IPS-18c (cell line): Measurements from ENCODE around the gene TPRN.
"Not testable (repeated sequence)": the region's sequence is repeated elsewhere in the genome, so short reads cannot be mapped to it uniquely, and the experiment has no call there.

ENCODE experiments used
- H3K4me3 ChIP-seq: 2 replicates; pipeline ENCODE4 v1.7.0; 2013; ENCODE audit warnings: low read depth, mild to moderate bottlenecking, low read length, moderate library complexity; ENCODE audit not compliant: insufficient read depth
- H3K9me3 ChIP-seq: one replicate; pipeline ENCODE4 v1.6.1; 2013; ENCODE audit warnings: mild to moderate bottlenecking, low read length, moderate library complexity; ENCODE audit not compliant: control insufficient read depth, insufficient read depth

TPRN gene

GRCh38 chr9:137200311-137201204, at the start of gene TPRN:
TSS of gene TPRN (minus strand) at chr9:137200741. CDS start at chr9:137200711, 30 bp downstream.
- H3K9me3 ChIP-seq: no peaks in the 10 kb centered on the region
- peak within 1 kb of the TSS; percentile 84 for H3K4me3 ChIP-seq

GRCh38 chr9:137247916-137248175, 47.3 kb upstream of the TPRN start:
- Histone ChIP-seq H3K4me3 (no peak overlapping the region), H3K9me3 (peaks cover 2% of the 10 kb centered on the region)

- peaks cover 2% of the 10 kb centered on the region for H3K9me3 ChIP-seq
These were observed 46.8 kb upstream of the TPRN start for GRCh38 chr9:137247135-137247915.

DNA sequence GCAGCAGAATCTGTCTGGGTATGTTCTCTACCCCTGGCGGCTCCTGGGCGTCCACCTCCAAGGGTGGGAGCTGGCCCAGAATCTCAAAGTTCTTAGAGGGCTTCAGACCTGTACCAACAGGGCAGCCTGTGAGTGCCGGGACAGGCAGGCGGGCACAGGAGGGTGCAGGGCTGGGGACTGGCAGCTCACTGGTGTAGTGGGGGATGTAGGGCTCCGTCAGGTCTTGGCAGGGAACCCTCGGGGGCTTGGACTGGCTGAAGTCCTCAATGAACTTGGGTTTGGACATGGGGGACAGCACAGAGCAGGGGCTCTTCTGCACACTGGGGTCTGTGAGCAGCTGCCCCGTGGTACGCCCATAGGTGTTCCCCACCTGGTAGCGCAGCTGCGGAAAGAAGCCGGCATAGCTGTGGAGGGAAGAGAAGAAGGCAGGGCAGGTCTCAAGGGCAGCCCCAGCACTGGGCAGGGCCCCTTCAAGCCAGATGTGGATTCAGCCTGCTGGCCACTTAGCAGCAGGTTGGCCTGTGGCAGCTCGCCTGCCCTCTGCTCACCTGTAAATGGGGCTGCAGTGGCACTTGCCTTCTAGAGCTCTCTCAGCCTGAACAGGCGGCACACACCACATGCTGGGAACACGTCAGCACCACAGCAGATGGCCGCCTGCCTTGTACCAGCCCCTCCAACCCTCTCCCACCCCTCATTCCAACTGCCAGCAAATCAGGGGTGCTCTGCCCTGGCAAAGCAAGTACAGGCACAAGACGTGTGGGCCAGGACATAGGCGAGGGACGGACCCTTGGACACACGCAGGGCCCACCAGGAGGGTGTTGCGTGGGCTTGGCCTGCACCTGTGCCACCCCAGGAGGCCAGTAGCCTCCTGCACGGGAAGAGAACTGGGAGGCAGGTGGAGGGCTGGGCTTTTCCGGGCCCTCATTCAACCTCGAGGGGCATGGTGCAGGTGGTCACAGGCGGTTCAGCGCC, 45.2 kb upstream of the TPRN start:
- Histone ChIP-seq H3K4me3 (no peak overlapping the region), H3K9me3 (peaks cover 2% of the 10 kb centered on the region)

More at GRCh38 chr9:137247135-137247915, 46.8 kb upstream of the TPRN start:
- no peak overlapping the region for H3K4me3 ChIP-seq

DNA sequence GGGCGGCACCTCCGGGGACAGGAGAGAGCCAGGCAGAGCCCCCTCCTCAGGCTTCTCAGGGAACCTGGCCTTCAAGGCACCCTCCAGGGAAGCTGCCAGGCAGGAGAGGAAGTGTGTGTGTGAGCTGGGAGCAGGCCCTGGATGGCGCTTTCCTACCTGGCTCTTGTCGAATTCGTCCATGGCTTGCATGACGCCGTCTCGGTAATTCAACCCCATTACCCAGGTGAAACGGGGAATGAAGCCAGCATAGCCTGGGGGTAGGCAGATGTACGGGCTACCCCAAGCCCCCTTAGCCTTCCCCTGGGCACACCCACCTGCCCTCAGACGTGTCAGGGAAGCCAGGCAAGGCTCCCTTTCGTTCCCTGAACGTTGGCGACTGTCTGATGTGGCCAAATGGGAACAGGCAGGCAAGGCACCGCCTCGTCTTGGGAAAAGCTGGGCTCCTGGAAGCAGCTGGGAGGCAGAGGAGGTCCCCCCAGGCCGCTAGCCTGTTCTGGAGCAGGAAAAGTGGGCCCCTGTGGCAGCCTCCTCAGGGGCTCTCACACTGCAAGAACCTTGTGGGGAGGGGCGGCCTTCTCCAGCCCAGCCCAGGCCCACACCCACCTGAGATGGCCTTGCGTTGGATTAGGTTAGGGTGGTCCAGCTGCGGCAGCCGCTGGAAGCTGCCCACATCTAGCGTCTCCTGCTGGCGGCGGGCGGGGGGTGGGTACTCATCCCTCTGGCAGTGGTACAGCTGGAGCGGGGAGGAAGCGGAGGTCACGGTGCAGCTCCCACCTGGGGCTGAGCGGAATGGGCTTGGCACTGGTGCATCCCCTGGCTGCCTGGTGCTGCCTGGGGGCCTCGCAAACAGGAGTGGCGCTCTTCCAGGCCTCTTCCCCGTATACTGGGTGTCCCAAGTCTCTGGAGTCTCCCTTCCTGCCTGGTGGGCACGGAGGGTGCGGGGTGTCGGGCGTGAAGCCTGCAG, 44.2 kb upstream of the TPRN start:
- Histone ChIP-seq H3K9me3 (peaks cover 2% of the 10 kb centered on the region), H3K4me3 (no peak overlapping the region)

DNA sequence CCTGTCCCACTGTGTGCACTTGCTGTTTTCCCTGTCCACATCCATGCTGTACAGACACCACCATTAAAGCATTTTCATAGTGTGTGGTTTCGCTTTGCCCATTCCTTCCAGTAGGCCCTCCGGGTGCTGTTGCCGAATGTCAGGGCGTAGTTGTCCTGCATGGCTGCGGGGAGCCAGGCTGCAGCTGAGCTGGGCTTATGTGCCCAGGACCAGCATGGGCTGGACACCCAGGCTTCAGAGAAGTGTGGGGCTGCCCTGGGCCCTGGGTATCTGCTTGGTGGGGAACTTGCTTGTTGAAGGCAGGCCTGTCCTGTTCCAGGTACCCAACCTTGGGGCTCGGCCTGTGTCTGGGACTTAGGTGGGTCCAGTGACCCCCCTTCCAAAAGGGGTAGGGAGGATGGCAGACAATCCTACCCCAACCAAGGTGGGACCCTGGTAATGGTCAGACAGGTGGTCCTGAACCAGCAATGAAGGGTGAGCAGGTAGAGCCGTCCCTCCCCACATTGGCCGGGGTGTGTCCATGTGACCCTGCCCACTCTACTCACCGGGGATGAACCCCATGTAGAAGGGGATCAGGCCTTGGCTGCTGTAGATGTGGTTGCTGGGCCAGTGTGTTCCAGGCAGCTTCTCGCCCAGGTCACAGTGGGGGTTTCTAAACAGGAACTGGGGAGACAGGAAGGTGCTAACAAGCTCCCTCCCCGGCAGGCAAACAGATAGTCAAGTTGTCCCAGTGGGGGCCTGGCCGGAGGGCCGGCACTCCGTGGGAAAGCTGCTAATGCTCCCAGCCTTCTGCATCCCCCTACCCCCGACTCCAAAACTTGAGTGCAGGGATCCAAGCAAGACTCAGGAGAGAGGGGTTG, 43.3 kb upstream of the TPRN start:
- Histone ChIP-seq H3K4me3 (no peak overlapping the region), H3K9me3 (peaks cover 2% of the 10 kb centered on the region)

DNA sequence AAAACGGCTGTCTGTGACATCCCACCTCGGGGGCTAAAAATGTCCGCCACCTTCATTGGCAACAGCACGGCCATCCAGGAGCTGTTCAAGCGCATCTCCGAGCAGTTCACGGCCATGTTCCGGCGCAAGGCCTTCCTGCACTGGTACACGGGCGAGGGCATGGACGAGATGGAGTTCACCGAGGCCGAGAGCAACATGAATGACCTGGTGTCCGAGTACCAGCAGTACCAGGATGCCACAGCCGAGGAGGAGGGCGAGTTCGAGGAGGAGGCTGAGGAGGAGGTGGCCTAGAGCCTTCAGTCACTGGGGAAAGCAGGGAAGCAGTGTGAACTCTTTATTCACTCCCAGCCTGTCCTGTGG, 42.7 kb upstream of the TPRN start:
- H3K4me3 ChIP-seq, H3K9me3 ChIP-seq: not testable (repeated sequence)

DNA sequence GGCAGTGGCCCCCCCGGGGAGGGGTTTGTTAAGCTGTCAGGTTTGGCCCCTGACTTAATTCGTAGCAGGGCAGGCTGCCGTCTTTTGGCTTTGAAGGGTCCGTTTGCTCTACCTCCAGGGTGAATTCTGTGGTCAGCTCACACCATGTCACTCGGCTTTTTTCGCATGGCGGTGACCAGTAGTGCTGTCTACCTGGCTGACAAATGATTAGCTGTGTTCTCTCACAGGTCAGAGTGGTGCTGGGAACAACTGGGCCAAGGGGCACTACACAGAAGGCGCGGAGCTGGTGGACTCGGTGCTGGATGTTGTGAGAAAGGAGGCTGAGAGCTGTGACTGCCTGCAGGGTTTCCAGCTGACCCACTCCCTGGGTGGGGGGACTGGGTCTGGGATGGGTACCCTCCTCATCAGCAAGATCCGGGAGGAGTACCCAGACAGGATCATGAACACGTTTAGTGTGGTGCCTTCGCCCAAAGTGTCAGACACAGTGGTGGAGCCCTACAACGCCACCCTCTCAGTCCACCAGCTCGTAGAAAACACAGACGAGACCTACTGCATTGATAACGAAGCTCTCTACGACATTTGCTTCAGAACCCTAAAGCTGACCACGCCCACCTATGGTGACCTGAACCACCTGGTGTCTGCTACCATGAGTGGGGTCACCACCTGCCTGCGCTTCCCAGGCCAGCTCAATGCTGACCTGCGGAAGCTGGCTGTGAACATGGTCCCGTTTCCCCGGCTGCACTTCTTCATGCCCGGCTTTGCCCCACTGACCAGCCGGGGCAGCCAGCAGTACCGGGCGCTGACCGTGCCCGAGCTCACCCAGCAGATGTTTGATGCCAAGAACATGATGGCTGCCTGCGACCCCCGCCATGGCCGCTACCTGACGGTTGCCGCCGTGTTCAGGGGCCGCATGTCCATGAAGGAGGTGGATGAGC, 42.0 kb upstream of the TPRN start:
- no peaks in the 10 kb centered on the region for H3K9me3 ChIP-seq
- H3K4me3 ChIP-seq: peak overlapping the region; percentile 84

DNA sequence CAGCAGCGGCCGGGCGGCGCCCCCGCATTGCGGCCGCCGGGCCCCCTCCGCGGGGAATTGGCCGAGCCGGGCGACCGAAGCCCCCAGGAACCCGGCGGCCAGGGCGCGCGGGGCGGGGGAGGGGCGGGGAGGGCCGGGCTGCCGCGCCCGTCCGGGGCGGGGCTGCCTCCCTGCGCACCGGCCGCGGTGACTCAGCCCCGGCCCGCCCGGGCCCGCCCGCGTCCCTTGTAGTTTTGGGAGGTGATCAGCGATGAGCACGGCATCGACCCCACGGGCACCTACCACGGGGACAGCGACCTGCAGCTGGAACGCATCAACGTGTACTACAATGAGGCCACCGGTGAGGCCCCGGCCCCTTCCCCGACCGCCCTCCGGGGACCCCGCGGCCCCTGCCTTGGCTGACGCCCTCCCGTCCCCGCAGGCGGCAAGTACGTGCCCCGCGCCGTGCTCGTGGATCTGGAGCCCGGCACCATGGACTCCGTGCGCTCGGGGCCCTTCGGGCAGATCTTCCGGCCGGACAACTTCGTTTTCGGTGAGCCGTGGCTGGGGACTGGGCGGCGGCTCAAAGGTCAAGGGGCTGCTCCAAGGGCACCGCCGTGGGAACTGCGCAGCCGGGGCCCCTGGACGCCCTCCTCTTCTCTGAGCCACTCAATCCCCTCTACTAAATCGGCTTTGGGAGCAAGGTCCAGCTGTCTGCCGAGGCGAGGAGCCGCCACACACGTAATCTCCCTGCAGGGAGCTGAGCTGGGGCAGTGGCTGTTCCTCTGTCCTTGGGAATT, 41.1 kb upstream of the TPRN start:
- peak overlapping the region; percentile 84 for H3K4me3 ChIP-seq
- H3K9me3 ChIP-seq: no peaks in the 10 kb centered on the region

GRCh38 chr9:137240841-137241489, 40.4 kb upstream of the TPRN start, which contains the start of gene TUBB4B:
TSS of gene TUBB4B (plus strand) at chr9:137241287. CDS start at chr9:137241361, 74 bp downstream.
- H3K9me3 ChIP-seq: no peaks in the 10 kb centered on the region
- H3K4me3 ChIP-seq: peak within 1 kb of the TSS; percentile 93

- Histone ChIP-seq H3K4me3 (peak overlapping the region; percentile 93), H3K9me3 (no peaks in the 10 kb centered on the region)
These were observed 39.8 kb upstream of the TPRN start for GRCh38 chr9:137240318-137240840.

GRCh38 chr9:137239541-137240200, 39.1 kb upstream of the TPRN start:
- H3K4me3 ChIP-seq: peak overlapping the region; percentile 93
- not testable (repeated sequence) for H3K9me3 ChIP-seq
